ENCODE measurements around the gene EEF2K. TPM values are rescaled to one million over a fixed set of nuclear protein-coding genes. Genes with fewer than 3 reads are reported as not detected.

EEF2K gene
- total RNA-seq, 3 donors from 2014 or later = 23.3 to 40.5 (median 30.0) TPM

DNA sequence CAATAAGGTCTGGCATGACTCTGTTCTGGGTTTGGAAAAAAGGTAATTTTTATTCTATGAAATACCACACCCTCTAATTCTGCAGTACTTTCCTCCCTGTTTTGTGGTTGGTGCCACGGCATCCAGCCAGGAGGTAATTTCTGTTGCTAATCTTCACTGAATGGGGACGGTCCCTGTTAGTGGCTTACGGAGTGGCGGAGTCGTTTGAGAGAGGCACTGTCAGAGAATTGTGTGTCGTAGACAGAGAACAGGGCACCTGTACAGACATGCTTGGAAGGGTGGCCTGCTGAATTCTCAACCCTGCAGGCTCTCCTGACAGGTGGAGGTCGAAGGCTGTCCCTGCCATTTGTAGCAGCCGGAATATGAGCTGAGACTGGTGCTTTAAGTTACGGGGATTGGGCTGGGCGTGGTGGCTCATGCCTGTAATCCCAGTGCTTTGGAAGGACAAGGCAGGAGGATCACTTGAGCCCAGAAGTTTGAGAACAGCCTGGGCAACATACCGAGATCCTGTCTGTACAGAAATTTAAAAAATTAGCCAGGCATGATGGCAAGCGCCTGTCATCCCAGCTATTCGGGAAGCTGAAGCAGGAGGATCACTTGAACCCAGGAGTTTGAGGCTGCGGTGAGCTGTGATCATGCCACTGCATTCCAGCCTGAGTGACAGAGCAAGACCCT lies 33.2 kb downstream of the EEF2K start:
- TF ChIP-seq POLR2AphosphoS5 (IDR thresholded peaks at IDR 0.05) (no peak), POLR2A (IDR thresholded peaks at IDR 0.05) (no peak)

GRCh38 chr16:22240023-22240710 lies 34.1 kb downstream of the EEF2K start:
- H3K9me3 ChIP-seq = no peaks in the 10 kb centered on the region
- no peaks in the 10 kb centered on the region for H3K27me3 ChIP-seq
- no peak for TF ChIP-seq POLR2A (IDR thresholded peaks at IDR 0.05)
- TF ChIP-seq POLR2AphosphoS5 (IDR thresholded peaks at IDR 0.05) = peak in 1 of 3 donors; percentile 36
- TF ChIP-seq CTCF (IDR thresholded peaks at IDR 0.05) = no peak
- intact Hi-C loops (cut with DNase I; ENCODE audit: low total_unique reads) = no loop called here
- no peak overlapping the region for H3K4me3 ChIP-seq
- no peaks in the 10 kb centered on the region for H3K36me3 ChIP-seq
- peaks cover 4 to 9% of the 10 kb centered on the region in 2 donors for H3K4me1 ChIP-seq
- no peak for DNase-seq (ENCODE audit: low spot score in 2 of 2)
- peak overlapping the region; percentile 59 to 70 for H3K27ac ChIP-seq

More for the DNA sequence above, 33.2 kb downstream of the EEF2K start:
- H3K4me1 ChIP-seq = peaks cover 4 to 9% of the 10 kb centered on the region in 2 donors
- intact Hi-C loops (cut with DNase I; ENCODE audit: low total_unique reads) = no loop called here
- H3K36me3 ChIP-seq = no peaks in the 10 kb centered on the region
- H3K27ac ChIP-seq = peak overlapping the region; percentile 59 to 70
- no peak overlapping the region for H3K4me3 ChIP-seq
- DNase-seq (ENCODE audit: low spot score in 2 of 2) = no peak
- no peaks in the 10 kb centered on the region for H3K27me3 ChIP-seq
- no peaks in the 10 kb centered on the region for H3K9me3 ChIP-seq

GRCh38 chr16:22250522-22250921 lies 44.4 kb downstream of the EEF2K start:
- Histone ChIP-seq H3K4me1 (no peaks in the 10 kb centered on the region), H3K4me3 (no peak overlapping the region), H3K27me3 (no peaks in the 10 kb centered on the region), H3K36me3 (peaks cover 8% of the 10 kb centered on the region), H3K9me3 (no peaks in the 10 kb centered on the region), H3K27ac (no peak overlapping the region)
- no peak for TF ChIP-seq POLR2A (IDR thresholded peaks at IDR 0.05)
- intact Hi-C loops (cut with DNase I; ENCODE audit: low total_unique reads) = no loop called here
- no peak for DNase-seq (ENCODE audit: low spot score in 2 of 2)

- no peak for DNase-seq (ENCODE audit: low spot score in 2 of 2)
- Histone ChIP-seq H3K27ac (no peak overlapping the region), H3K4me1 (no peaks in the 10 kb centered on the region), H3K9me3 (no peaks in the 10 kb centered on the region), H3K27me3 (no peaks in the 10 kb centered on the region), H3K4me3 (no peak overlapping the region), H3K36me3 (peaks cover 12% of the 10 kb centered on the region)
- intact Hi-C loops (cut with DNase I; ENCODE audit: low total_unique reads) = no loop called here
- TF ChIP-seq POLR2A (IDR thresholded peaks at IDR 0.05) (no peak), POLR2AphosphoS5 (IDR thresholded peaks at IDR 0.05) (no peak), CTCF (IDR thresholded peaks at IDR 0.05) (no peak)
Measured at GRCh38 chr16:22252317-22252716, 46.2 kb downstream of the EEF2K start.

DNA sequence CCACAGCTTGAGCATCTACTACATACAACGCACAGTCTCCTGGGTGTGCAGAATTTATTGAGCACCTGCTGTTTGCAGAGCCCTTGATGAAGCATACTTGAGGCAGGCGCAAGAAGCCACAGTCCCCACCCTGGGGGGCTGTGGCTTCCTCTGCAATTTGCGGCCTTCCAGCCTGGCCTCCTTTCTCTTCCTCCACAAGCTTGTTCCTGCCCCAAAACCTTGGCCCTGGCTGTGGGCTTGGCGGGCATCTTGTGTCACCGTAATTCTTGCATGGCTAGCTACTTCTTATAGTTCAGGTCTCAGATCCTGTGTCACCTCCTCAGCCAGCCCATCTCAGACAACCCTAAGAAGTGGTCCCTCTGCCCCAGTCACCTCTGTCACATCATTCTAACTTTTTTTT lies 47.2 kb downstream of the EEF2K start:
- Histone ChIP-seq H3K9me3 (no peaks in the 10 kb centered on the region), H3K27ac (no peak overlapping the region), H3K4me3 (no peak overlapping the region), H3K27me3 (no peaks in the 10 kb centered on the region), H3K4me1 (no peaks in the 10 kb centered on the region), H3K36me3 (peaks cover 22% of the 10 kb centered on the region)
- TF ChIP-seq CTCF (IDR thresholded peaks at IDR 0.05) (no peak), POLR2AphosphoS5 (IDR thresholded peaks at IDR 0.05) (no peak), POLR2A (IDR thresholded peaks at IDR 0.05) (no peak)
- DNase-seq (ENCODE audit: low spot score in 2 of 2) = no peak
- intact Hi-C loops (cut with DNase I; ENCODE audit: low total_unique reads) = no loop called here

DNA sequence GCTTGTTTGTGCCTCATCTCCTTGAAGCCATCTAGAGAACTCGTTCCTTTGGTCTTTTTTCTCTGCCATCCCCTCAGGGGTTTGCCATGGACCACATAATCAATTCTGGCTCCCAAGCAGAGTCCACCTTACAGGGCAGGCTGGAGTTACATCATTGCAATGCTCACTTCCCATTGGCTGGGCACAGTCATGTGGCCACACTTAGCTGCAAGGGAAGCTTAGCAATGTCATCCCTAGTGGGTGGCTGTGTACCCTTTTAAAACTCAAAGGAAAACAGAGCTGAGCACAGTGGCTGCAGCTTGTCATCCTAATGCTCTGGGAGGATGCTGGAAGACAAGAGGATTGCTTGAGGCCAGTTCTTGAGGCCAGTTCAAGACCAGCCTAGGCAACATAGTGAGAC lies 49.3 kb downstream of the EEF2K start:
- H3K27ac ChIP-seq = no peak overlapping the region
- intact Hi-C loops (cut with DNase I; ENCODE audit: low total_unique reads) = no loop called here
- no peak for DNase-seq (ENCODE audit: low spot score in 2 of 2)
- H3K9me3 ChIP-seq = no peaks in the 10 kb centered on the region
- H3K27me3 ChIP-seq = no peaks in the 10 kb centered on the region
- TF ChIP-seq POLR2A (IDR thresholded peaks at IDR 0.05) (no peak), POLR2AphosphoS5 (IDR thresholded peaks at IDR 0.05) (no peak), CTCF (IDR thresholded peaks at IDR 0.05) (no peak)
- H3K36me3 ChIP-seq = peaks cover 23% of the 10 kb centered on the region
- no peaks in the 10 kb centered on the region for H3K4me1 ChIP-seq
- no peak overlapping the region for H3K4me3 ChIP-seq
